Measurements from ENCODE around the gene ZNF35. TPM values are rescaled to one million over a fixed set of nuclear protein-coding genes. Genes with fewer than 3 reads are reported as not detected.

ZNF35 gene
- 7.2 and 13.8 TPM in 2 replicates for total RNA-seq

DNA sequence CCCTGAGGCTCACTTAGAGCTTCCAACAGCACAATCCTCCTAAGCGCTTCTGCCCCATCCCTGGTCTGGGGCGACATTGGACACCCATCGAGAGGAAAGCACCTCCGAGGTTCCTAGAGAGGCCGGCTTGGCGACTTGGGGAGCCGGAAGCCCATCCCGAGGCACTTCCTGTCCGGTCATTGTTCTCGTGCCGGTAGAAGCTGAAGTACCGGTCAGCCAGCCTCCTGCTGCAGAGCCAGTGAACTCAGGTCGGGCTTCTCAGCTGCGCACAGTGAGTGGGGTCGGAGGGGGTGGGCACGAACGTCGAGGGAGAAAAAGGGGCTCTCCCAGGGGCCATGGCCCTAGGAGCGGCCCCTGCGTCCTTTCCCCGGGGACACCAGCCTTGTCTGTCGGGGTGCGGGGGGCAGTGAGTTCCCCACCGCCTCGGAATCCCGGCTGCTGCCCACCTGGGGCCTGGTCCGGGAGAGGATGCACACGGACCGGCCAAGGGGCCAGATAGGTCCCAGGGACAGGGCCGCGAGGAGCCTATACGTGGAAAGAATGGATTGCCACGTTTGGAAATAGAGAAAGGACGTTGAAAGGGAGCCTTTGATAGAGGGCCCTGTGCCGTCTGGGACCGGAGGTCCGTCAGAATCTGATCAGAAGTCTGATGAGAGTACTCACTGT lies at the start of gene ZNF35:
Gene ZNF35 (plus strand): TSS at position 169 of the 666 bp plus-strand sequence. CDS start 2,336 bp downstream, outside the sequence.

DNA sequence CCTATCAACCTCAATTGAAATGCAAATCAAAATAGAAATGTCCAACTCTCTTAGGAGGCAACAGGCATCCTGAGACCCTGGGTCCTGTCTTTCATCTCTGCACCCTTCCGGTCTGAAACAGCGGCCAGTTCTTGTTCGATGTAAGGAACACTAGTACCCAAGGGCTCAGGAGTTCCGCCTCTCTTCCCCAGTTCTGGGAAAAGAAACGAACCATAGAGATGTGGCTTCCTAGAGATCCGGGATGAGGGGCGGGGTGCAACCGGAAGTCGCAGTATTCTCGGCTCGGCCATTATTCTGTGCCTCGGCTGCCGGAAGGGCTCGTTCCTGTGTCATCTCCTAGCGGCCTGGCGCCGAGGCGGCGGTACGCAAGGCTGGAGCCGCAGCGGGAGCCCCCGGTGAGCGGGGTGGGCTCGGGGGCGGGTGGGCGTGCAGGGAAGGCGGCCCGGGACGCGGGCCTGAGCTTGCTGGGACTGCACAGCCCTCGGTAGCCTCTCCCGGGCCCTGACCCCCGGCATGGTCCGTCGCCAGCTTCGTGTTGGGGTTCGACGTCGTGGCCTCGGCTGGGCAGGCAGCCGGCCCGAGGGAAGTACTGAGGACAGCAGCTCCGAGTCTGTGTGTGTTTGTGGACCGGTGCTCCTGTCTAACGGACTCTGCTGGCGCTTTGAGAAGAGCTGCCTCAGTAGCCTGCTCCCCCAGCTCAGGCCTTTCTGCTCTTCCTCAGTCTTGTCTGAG lies 23.6 kb upstream of the ZNF35 start, which contains the start of gene ZNF197:
Gene ZNF197 (plus strand): TSS at position 288 of the 732 bp plus-strand sequence. CDS start 4,119 bp downstream, outside the sequence.

Other genes with a start within 250 kb of the ZNF35 start
- gene ZNF445, start 171.1 kb upstream of the ZNF35 start, total RNA-seq: 5.6 and 8.0 TPM in 2 replicates
- 5.0 and 7.1 TPM in 2 replicates for gene ZKSCAN7, start 93.5 kb upstream of the ZNF35 start, total RNA-seq
- 1.2 and 3.8 TPM in 2 replicates for gene ZNF660, start 63.8 kb upstream of the ZNF35 start, total RNA-seq
- gene ZNF197, start 23.7 kb upstream of the ZNF35 start, total RNA-seq: 8.0 and 24.1 TPM in 2 replicates
- 4.5 and 6.5 TPM in 2 replicates for gene ZNF502, start 63.9 kb downstream of the ZNF35 start, total RNA-seq
- gene ZNF501, start 80.9 kb downstream of the ZNF35 start, total RNA-seq: 4.7 and 11.4 TPM in 2 replicates
- gene KIAA1143, start 112.9 kb downstream of the ZNF35 start, total RNA-seq: 16.4 and 27.5 TPM in 2 replicates
- 4.9 and 7.6 TPM in 2 replicates for gene KIF15, start 113.1 kb downstream of the ZNF35 start, total RNA-seq
- gene TMEM42, start 213.2 kb downstream of the ZNF35 start, total RNA-seq: 23.3 and 42.2 TPM in 2 replicates
- gene TGM4, start 225.9 kb downstream of the ZNF35 start, total RNA-seq: not detected in 2 replicates

Data from epithelial cell of alveolus of lung (primary cell).